ENCODE results near the gene FBN2. TPM values are rescaled to one million over a fixed set of nuclear protein-coding genes. Genes with fewer than 3 reads are reported as not detected.

Gene FBN2
- total RNA-seq, 1 experiment from 2014 or later: 1.6 TPM

DNA sequence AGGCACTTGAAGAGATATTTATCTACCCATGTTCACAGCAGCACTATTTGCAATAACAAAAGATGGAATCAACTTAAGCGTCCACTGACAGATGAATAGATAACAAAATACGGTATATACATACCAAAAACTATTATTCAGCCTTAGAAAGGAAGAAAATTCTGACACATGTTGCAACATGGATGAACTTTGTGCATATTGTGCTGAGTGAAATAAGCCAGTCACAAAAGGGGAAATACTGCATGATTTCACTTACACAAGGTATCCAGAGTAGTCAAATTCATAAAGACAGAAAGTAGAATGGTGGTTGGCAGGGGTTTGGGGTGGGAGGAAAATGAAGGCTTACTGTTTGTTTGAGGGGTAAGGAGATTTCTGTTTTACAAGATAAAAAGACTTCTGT is 66.0 kb downstream of the FBN2 start:
- ChIA-PET POLR2A (ENCODE audit: low non-redundant PET) (no interaction called here), CTCF (no interaction called here)
- no peaks in the 10 kb centered on the region for H3K9me3 ChIP-seq (ENCODE audit: low read depth, low read length, poor library complexity, severe bottlenecking)
- no peak for DNase-seq (ENCODE audit: low spot score)
- no peaks in the 10 kb centered on the region for H3K36me3 ChIP-seq (ENCODE audit: insufficient read depth, low read length, poor library complexity, severe bottlenecking)
- H3K4me1 ChIP-seq (ENCODE audit: insufficient read depth, low read length, poor library complexity, severe bottlenecking): no peaks in the 10 kb centered on the region
- no peak overlapping the region for H3K4me3 ChIP-seq (ENCODE audit: low read depth, low read length, poor library complexity, severe bottlenecking)
- intact Hi-C loops (cut with micrococcal nuclease; ENCODE audit: unreplicated experiment): no loop called here
- TF ChIP-seq, protein P1, sequence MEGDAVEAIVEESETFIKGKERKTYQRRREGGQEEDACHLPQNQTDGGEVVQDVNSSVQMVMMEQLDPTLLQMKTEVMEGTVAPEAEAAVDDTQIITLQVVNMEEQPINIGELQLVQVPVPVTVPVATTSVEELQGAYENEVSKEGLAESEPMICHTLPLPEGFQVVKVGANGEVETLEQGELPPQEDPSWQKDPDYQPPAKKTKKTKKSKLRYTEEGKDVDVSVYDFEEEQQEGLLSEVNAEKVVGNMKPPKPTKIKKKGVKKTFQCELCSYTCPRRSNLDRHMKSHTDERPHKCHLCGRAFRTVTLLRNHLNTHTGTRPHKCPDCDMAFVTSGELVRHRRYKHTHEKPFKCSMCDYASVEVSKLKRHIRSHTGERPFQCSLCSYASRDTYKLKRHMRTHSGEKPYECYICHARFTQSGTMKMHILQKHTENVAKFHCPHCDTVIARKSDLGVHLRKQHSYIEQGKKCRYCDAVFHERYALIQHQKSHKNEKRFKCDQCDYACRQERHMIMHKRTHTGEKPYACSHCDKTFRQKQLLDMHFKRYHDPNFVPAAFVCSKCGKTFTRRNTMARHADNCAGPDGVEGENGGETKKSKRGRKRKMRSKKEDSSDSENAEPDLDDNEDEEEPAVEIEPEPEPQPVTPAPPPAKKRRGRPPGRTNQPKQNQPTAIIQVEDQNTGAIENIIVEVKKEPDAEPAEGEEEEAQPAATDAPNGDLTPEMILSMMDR (conservative IDR thresholded peaks at IDR 0.05; ENCODE audit: low read depth, low read length): no peak
- TF ChIP-seq EZH2 (IDR thresholded peaks at IDR 0.05; ENCODE audit: borderline replicate concordance, low read depth, low read length, poor library complexity, severe bottlenecking): no peak
- no peaks in the 10 kb centered on the region for H3K27me3 ChIP-seq (replicated peaks; ENCODE audit: insufficient read depth, low read depth, low read length, poor library complexity)
- H3K27ac ChIP-seq (ENCODE audit: low read depth, low read length, poor library complexity, severe bottlenecking): no peak overlapping the region
- BruUV-seq (replicated peaks): no TSS peak

DNA sequence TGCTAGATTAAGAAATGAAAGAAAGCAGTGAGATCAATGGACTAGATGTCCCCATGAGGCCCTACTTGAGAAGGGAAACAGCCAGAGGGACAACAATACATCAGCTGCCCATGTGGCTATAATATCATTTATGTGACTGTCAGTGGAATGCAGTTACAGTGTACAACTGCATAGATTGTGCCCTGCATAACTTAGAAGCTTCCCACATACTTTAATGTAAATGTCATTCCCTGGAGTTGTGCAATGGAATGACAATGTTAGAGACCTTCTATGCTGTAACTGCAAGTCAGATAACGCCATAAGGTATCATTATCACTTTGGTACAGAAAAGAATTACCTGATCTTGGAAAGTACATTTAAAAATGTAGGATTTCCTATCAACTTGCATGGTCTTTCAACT is 67.4 kb downstream of the FBN2 start:
- ChIA-PET POLR2A (ENCODE audit: low non-redundant PET) (no interaction called here), CTCF (no interaction called here)
- H3K9me3 ChIP-seq (ENCODE audit: low read depth, low read length, poor library complexity, severe bottlenecking): no peaks in the 10 kb centered on the region
- H3K4me3 ChIP-seq (ENCODE audit: low read depth, low read length, poor library complexity, severe bottlenecking): no peak overlapping the region
- intact Hi-C loops (cut with micrococcal nuclease; ENCODE audit: unreplicated experiment): no loop called here
- H3K4me1 ChIP-seq (ENCODE audit: insufficient read depth, low read length, poor library complexity, severe bottlenecking): no peaks in the 10 kb centered on the region
- no peaks in the 10 kb centered on the region for H3K27me3 ChIP-seq (replicated peaks; ENCODE audit: insufficient read depth, low read depth, low read length, poor library complexity)
- no peaks in the 10 kb centered on the region for H3K36me3 ChIP-seq (ENCODE audit: insufficient read depth, low read length, poor library complexity, severe bottlenecking)
- no TSS peak for BruUV-seq (replicated peaks)
- H3K27ac ChIP-seq (ENCODE audit: low read depth, low read length, poor library complexity, severe bottlenecking): no peak overlapping the region
- no peak for DNase-seq (ENCODE audit: low spot score)
- TF ChIP-seq EZH2 (IDR thresholded peaks at IDR 0.05; ENCODE audit: borderline replicate concordance, low read depth, low read length, poor library complexity, severe bottlenecking): no peak
- TF ChIP-seq, protein P1 (conservative IDR thresholded peaks at IDR 0.05; ENCODE audit: low read depth, low read length): no peak

DNA sequence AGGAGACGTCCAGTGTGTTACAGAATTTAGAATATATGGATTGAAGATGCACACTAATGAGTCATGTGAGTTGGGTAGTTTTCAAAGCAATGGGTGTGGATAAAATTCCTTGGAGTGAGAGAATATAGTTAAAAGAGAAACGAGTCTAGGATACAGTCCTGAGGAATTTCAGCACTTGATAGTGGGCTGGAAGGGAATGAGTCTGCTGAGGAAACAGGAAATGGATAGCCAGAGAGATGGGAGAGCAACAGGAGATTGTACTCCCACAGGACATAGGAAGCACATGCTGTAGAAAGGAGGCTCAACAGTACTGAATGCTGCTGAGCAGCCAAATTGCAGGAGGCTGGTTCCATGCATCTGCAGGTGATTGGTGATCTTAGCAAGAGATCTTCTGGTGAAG is 68.1 kb downstream of the FBN2 start:
- CTCF ChIA-PET: no interaction called here
- no TSS peak for BruUV-seq (replicated peaks)
- TF ChIP-seq EZH2 (IDR thresholded peaks at IDR 0.05; ENCODE audit: borderline replicate concordance, low read depth, low read length, poor library complexity, severe bottlenecking): no peak
- TF ChIP-seq, protein P1 (conservative IDR thresholded peaks at IDR 0.05; ENCODE audit: low read depth, low read length): no peak
- H3K27me3 ChIP-seq (replicated peaks; ENCODE audit: insufficient read depth, low read depth, low read length, poor library complexity): no peaks in the 10 kb centered on the region
- no peaks in the 10 kb centered on the region for H3K9me3 ChIP-seq (ENCODE audit: low read depth, low read length, poor library complexity, severe bottlenecking)
- no peak overlapping the region for H3K4me3 ChIP-seq (ENCODE audit: low read depth, low read length, poor library complexity, severe bottlenecking)
- POLR2A ChIA-PET (ENCODE audit: low non-redundant PET): no interaction called here
- no peaks in the 10 kb centered on the region for H3K36me3 ChIP-seq (ENCODE audit: insufficient read depth, low read length, poor library complexity, severe bottlenecking)
- no peak overlapping the region for H3K27ac ChIP-seq (ENCODE audit: low read depth, low read length, poor library complexity, severe bottlenecking)
- intact Hi-C loops (cut with micrococcal nuclease; ENCODE audit: unreplicated experiment): no loop called here
- no peak for DNase-seq (ENCODE audit: low spot score)
- no peaks in the 10 kb centered on the region for H3K4me1 ChIP-seq (ENCODE audit: insufficient read depth, low read length, poor library complexity, severe bottlenecking)

Measured in A673 (cell line).